Natural killer cell treated with Interleukin-12 subunit alpha and Interleukin-12 subunit beta and Interleukin-15 and Interleukin-18, amount 100 ng/mL, for 72 hours (primary cell): ENCODE results near the gene CHST1. TPM values are rescaled to one million over a fixed set of nuclear protein-coding genes. Genes with fewer than 3 reads are reported as not detected.
A peak's percentile ranks its signal among the peaks of the same experiment; 100 is the strongest.

Source experiments
- ATAC-seq, 2 donors: fragments of 150-1000 bp; cut with Tn5 transposase in 1 of 2; sonication (Bioruptor Pico), chemical (Tn5 transposase) in 1 of 2; 2 replicates each; pipeline ENCODE4 v1.10.0; 2021
- DNase-seq: peaks from one replicate; pipeline ENCODE4 v3.0.0; 2022; ENCODE audit warnings: low spot score
- H3K27ac Mint-ChIP-seq, 2 donors: 1 replicate in 1 of 2; 2 replicates in 1 of 2; pipeline ENCODE4 v1.8.0; 2022; ENCODE audit warnings: mixed read lengths in 2 of 2, mild to moderate bottlenecking in 1 of 2, moderate library complexity in 1 of 2
- H3K27me3 Mint-ChIP-seq, 2 donors: 1 replicate in 1 of 2; 2 replicates in 1 of 2; pipeline ENCODE4 v1.8.0; 2022; ENCODE audit warnings: mixed read lengths in 2 of 2
- H3K36me3 Mint-ChIP-seq: one replicate; pipeline ENCODE4 v1.8.0; 2022; ENCODE audit warnings: mixed read lengths
- H3K4me1 Mint-ChIP-seq, 2 donors: 1 replicate in 1 of 2; 2 replicates in 1 of 2; pipeline ENCODE4 v1.8.0; 2022; ENCODE audit warnings: low read depth in 2 of 2, mixed read lengths in 2 of 2, mild to moderate bottlenecking in 1 of 2
- H3K4me3 Mint-ChIP-seq: one replicate; pipeline ENCODE4 v1.8.0; 2022; ENCODE audit warnings: mixed read lengths
- H3K9me3 Mint-ChIP-seq: 2 replicates; pipeline ENCODE4 v1.8.0; 2022; ENCODE audit warnings: mixed read lengths
- total RNA-seq, 2 donors: library from RNA; stranded (reverse); gene quantifications; one replicate each; pipeline ENCODE4 v1.2.3, GENCODE V29; 2022

The CHST1 gene
- total RNA-seq, 2 donors from 2014 or later, result not detected

- DNase-seq, result no peak
- Mint-ChIP-seq H3K4me1 (no peaks in the 10 kb centered on the region), H3K9me3 (no peaks in the 10 kb centered on the region), H3K27ac (no peak overlapping the region), H3K27me3 (peaks cover 18 to 22% of the 10 kb centered on the region in 2 donors), H3K36me3 (no peaks in the 10 kb centered on the region), H3K4me3 (no peak overlapping the region)
- no peak for ATAC-seq
Observed at GRCh38 chr11:45669956-45670355, 4.5 kb upstream of the CHST1 start.

GRCh38 chr11:45669146-45669545 lies 3.7 kb upstream of the CHST1 start:
- Mint-ChIP-seq H3K27me3 (peaks cover 18 to 22% of the 10 kb centered on the region in 2 donors), H3K9me3 (no peaks in the 10 kb centered on the region), H3K36me3 (no peaks in the 10 kb centered on the region), H3K27ac (no peak overlapping the region), H3K4me3 (no peak overlapping the region), H3K4me1 (no peaks in the 10 kb centered on the region)
- DNase-seq (no peak), ATAC-seq (no peak)

GRCh38 chr11:45667929-45668680 lies 2.7 kb upstream of the CHST1 start:
- H3K36me3 Mint-ChIP-seq, result no peaks in the 10 kb centered on the region
- no peak overlapping the region for H3K4me3 Mint-ChIP-seq
- DNase-seq, result no peak
- no peak for ATAC-seq
- H3K27ac Mint-ChIP-seq, result no peak overlapping the region
- no peaks in the 10 kb centered on the region for H3K4me1 Mint-ChIP-seq
- peaks cover 20 to 28% of the 10 kb centered on the region in 2 donors for H3K27me3 Mint-ChIP-seq
- H3K9me3 Mint-ChIP-seq, result no peaks in the 10 kb centered on the region

GRCh38 chr11:45666648-45667642 lies 1.5 kb upstream of the CHST1 start:
- H3K4me3 Mint-ChIP-seq, result peak overlapping the region; percentile 68
- H3K27ac Mint-ChIP-seq, result no peak overlapping the region
- no peaks in the 10 kb centered on the region for H3K36me3 Mint-ChIP-seq
- H3K9me3 Mint-ChIP-seq, result no peaks in the 10 kb centered on the region
- no peak for ATAC-seq
- no peak for DNase-seq
- no peaks in the 10 kb centered on the region for H3K4me1 Mint-ChIP-seq
- peaks cover 24 to 34% of the 10 kb centered on the region in 2 donors for H3K27me3 Mint-ChIP-seq

- Mint-ChIP-seq H3K27me3 (peaks cover 29 to 40% of the 10 kb centered on the region in 2 donors), H3K9me3 (no peaks in the 10 kb centered on the region), H3K4me3 (peak overlapping the region; percentile 68), H3K27ac (no peak overlapping the region), H3K4me1 (no peaks in the 10 kb centered on the region), H3K36me3 (no peaks in the 10 kb centered on the region)
- DNase-seq, result no peak
- no peak for ATAC-seq
Observed at GRCh38 chr11:45665933-45666647, 668 bp upstream of the CHST1 start.

GRCh38 chr11:45664376-45665205 lies 831 bp downstream of the CHST1 start:
- no peaks in the 10 kb centered on the region for H3K9me3 Mint-ChIP-seq
- no peaks in the 10 kb centered on the region for H3K4me1 Mint-ChIP-seq
- H3K36me3 Mint-ChIP-seq, result no peaks in the 10 kb centered on the region
- no peak for DNase-seq
- no peak overlapping the region for H3K27ac Mint-ChIP-seq
- no peak for ATAC-seq
- H3K4me3 Mint-ChIP-seq, result no peak overlapping the region
- H3K27me3 Mint-ChIP-seq, result peaks cover 43 to 53% of the 10 kb centered on the region in 2 donors

- Mint-ChIP-seq H3K9me3 (no peaks in the 10 kb centered on the region), H3K27ac (no peak overlapping the region), H3K36me3 (no peaks in the 10 kb centered on the region), H3K4me3 (no peak overlapping the region), H3K27me3 (peaks cover 40 to 48% of the 10 kb centered on the region in 2 donors), H3K4me1 (no peaks in the 10 kb centered on the region)
- ATAC-seq, result no peak
- DNase-seq, result no peak
Observed at GRCh38 chr11:45663486-45664375, 1.7 kb downstream of the CHST1 start.

- Mint-ChIP-seq H3K4me3 (no peak overlapping the region), H3K27ac (no peak overlapping the region), H3K9me3 (no peaks in the 10 kb centered on the region), H3K4me1 (peaks cover 0 to 2% of the 10 kb centered on the region in 2 donors), H3K27me3 (peaks cover 38 to 43% of the 10 kb centered on the region in 2 donors), H3K36me3 (no peaks in the 10 kb centered on the region)
- ATAC-seq, result no peak
- DNase-seq, result no peak
Observed at GRCh38 chr11:45662665-45663485, 2.5 kb downstream of the CHST1 start.

- ATAC-seq (no peak), DNase-seq (no peak)
- H3K4me1 Mint-ChIP-seq, result peaks cover 0 to 2% of the 10 kb centered on the region in 2 donors
- no peaks in the 10 kb centered on the region for H3K9me3 Mint-ChIP-seq
- H3K27ac Mint-ChIP-seq, result no peak overlapping the region
- H3K4me3 Mint-ChIP-seq, result no peak overlapping the region
- peaks cover 31 to 36% of the 10 kb centered on the region in 2 donors for H3K27me3 Mint-ChIP-seq
- H3K36me3 Mint-ChIP-seq, result no peaks in the 10 kb centered on the region
Observed at GRCh38 chr11:45662096-45662664, 3.2 kb downstream of the CHST1 start.

- H3K27ac Mint-ChIP-seq, result no peak overlapping the region
- peaks cover 31% of the 10 kb centered on the region in 2 donors for H3K27me3 Mint-ChIP-seq
- DNase-seq (no peak), ATAC-seq (no peak)
- H3K36me3 Mint-ChIP-seq, result no peaks in the 10 kb centered on the region
- H3K4me1 Mint-ChIP-seq, result peaks cover 0 to 2% of the 10 kb centered on the region in 2 donors
- H3K9me3 Mint-ChIP-seq, result no peaks in the 10 kb centered on the region
- H3K4me3 Mint-ChIP-seq, result no peak overlapping the region
Observed at GRCh38 chr11:45661439-45662055, 3.9 kb downstream of the CHST1 start.
